Measurements from ENCODE around the gene EPB41. TPM values are rescaled to one million over a fixed set of nuclear protein-coding genes. Genes with fewer than 3 reads are reported as not detected.
A peak's percentile ranks its signal among the peaks of the same experiment; 100 is the strongest.
"Not testable (repeated sequence)": the region's sequence is repeated elsewhere in the genome, so short reads cannot be mapped to it uniquely, and the experiment has no call there.

Gene EPB41
- polyA plus RNA-seq, 2 of the 4 experiments (the other 2 are of a cell fraction), result 4.9 to 12.8 TPM

DNA sequence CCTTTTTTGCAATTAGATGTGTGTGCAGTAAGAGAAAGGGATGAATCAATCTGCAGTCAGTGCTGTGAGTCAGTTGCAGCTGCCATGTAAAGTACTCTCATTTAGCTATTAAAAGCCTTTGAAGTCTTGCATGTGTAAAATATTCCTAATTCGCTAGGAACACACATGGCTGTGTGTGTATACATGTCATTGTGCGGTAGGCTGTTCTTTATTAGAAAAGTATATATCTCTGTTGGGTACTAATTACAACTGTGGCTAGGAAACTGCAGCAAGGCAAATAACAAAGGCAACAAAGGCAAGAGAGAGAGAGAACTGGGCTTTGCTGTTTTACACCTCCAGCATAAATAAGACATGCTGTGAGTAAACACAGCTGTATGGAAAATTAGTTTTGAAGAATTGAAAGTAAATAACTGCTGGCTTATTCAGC lies 41.7 kb downstream of the EPB41 start:
- TF ChIP-seq, protein P1, sequence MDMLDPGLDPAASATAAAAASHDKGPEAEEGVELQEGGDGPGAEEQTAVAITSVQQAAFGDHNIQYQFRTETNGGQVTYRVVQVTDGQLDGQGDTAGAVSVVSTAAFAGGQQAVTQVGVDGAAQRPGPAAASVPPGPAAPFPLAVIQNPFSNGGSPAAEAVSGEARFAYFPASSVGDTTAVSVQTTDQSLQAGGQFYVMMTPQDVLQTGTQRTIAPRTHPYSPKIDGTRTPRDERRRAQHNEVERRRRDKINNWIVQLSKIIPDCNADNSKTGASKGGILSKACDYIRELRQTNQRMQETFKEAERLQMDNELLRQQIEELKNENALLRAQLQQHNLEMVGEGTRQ (IDR thresholded peaks at IDR 0.05), result no peak
- TF ChIP-seq RAD21 (conservative IDR thresholded peaks at IDR 0.05 in 1 of 2, IDR thresholded peaks at IDR 0.05 in 1 of 2) (no peak), HOXB5 (CRISPR knock-in tag; IDR thresholded peaks at IDR 0.05) (no peak), HEYL (CRISPR knock-in tag; IDR thresholded peaks at IDR 0.05) (no peak), RARB (CRISPR knock-in tag; IDR thresholded peaks at IDR 0.05) (no peak), HDAC2 (IDR thresholded peaks at IDR 0.05) (no peak), RNF2 (IDR thresholded peaks at IDR 0.05; ENCODE audit: borderline replicate concordance, low read depth) (no peak), FOSL2 (IDR thresholded peaks at IDR 0.05) (no peak), FOSL2 (CRISPR knock-in tag; IDR thresholded peaks at IDR 0.05) (no peak), CBX2 (IDR thresholded peaks at IDR 0.05; ENCODE audit: borderline replicate concordance, low read depth) (no peak), SREBF2 (IDR thresholded peaks at IDR 0.05) (no peak), TP53 (CRISPR knock-in tag; IDR thresholded peaks at IDR 0.05) (no peak), EHF (CRISPR knock-in tag; IDR thresholded peaks at IDR 0.05) (no peak), GATA3 (IDR thresholded peaks at IDR 0.05; ENCODE audit: borderline replicate concordance) (no peak)
- 94% methylated on average over 2 of the region's 2 CpGs for WGBS (ENCODE audit: missing lambda C conversion rate)
- DNase-seq (ENCODE audit: low read depth in 1 of 2, low spot score in 1 of 2) (no peak), ATAC-seq (no peak), FAIRE-seq (no peak)
- ChIA-PET CTCF (interaction anchor here (2.0 kb wide), 1 partner anchor 78 kb away, joined by 7 read pairs; no protein-coding TSS in a partner anchor), POLR2A (interaction anchor here (0.6 kb wide), 1 partner anchor 308 kb away, joined by 5 read pairs; the partner anchor contains the start of gene RNU11)
- H3K4me1 ChIP-seq, result no peaks in the 10 kb centered on the region
- no peak overlapping the region for H3K4me2 ChIP-seq
- no peaks in the 10 kb centered on the region for H3K9me3 ChIP-seq
- no peak overlapping the region for H3K4me3 ChIP-seq
- H3K27ac ChIP-seq, result no peak overlapping the region

DNA sequence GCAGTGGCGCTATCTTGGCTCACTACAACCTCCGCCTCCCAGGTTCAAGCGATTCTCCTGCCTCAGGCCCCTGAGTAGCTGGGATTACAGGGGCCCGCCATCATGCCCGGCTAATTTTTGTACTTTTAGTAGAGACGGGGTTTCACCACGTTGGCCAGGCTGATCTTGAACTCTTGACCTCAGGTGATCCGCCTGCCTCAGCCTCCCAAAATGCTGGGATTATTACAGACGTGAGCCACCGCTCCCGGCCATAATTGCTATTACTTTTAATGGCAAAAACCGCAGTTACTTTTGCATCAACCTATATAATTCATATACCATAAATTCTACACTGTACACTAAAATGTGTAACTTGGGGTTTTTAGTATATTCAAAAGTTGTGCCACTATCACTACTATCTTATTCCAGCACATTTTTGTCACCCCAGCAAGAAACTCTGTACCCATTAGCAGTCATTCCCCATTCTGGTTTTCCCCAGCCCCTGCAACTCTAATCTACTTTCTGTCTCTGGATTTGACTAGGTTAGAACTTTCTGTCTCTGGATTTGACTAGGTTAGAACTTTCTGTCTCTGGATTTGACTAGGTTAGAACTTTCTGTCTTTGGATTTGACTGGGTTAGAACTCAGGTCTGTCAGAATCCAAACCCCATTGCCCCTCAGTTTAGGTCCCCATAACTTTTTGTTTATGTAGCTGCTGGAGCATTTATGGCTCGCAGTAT lies 47.9 kb downstream of the EPB41 start:
- POLR2A ChIA-PET, result not testable (repeated sequence)

DNA sequence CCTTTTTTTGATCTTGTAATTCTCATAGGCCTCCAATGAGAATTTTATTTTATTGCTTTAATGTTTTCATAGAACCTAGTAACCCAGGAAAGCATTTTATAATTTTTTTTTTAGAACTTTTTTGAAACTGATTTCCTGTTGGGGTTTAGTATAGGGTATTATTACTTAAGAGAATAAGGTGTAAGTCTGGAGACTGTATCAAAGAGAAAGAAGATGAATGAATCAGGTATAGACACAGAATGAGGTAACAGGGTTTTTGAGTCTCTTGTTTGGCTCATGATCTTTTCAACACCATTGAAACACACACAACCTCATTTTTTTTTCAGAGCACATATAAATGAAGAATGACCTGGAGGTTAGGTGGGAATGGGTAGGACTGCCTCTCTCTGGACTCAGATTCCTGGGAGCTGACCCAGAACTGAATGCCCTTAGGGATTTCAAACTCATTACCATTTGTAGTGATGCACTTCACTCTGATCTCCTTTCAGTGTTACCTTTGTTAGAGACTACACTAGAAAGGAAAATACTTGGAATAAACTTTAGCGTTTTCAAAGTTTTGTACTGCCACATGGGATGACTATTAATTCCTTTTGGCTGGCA lies 51.0 kb downstream of the EPB41 start:
- CTCF ChIA-PET, result no interaction called here
- no peak overlapping the region for H3K27ac ChIP-seq
- POLR2A ChIA-PET, result no interaction called here

More for the DNA sequence above, 47.9 kb downstream of the EPB41 start:
- not testable (repeated sequence) for H3K27ac ChIP-seq; DNase-seq (ENCODE audit: low read depth in 1 of 2, low spot score in 1 of 2); H3K4me2 ChIP-seq; H3K9me3 ChIP-seq; H3K4me3 ChIP-seq; ATAC-seq; FAIRE-seq
- CTCF ChIA-PET, result interaction anchor here (1.6 kb wide), 1 partner anchor 49 kb away, joined by 4 read pairs; the partner anchor contains the start of gene EPB41
- WGBS (ENCODE audit: missing lambda C conversion rate), result 91% methylated on average over 13 of the region's 13 CpGs
- peaks cover 16% of the 10 kb centered on the region for H3K4me1 ChIP-seq

DNA sequence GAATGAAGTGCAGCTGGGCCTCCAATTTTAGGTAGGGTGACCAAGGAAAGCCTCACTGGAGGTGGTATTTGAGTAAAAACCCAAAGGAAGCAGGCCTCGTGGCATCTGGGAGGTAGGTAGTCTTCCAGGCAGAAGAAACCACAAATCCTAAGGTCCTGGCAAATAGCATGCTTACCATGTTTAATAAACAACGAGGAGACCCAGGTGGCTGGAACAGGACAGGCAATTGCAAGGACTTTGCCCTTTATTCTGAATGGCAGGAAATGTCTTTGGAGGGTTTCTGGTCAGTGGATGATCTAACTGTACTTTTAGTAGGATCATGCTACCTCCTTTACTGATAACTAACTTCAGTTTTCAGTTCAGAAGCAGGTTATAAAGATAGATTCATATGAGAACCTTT lies 52.2 kb downstream of the EPB41 start:
- peak in 1 of 2 experiments; percentile 22 for DNase-seq (ENCODE audit: low read depth in 1 of 2, low spot score in 1 of 2)
- ChIA-PET CTCF (interaction anchor here (1.4 kb wide), 1 partner anchor 74 kb away, joined by 3 read pairs; no protein-coding TSS in a partner anchor), POLR2A (no interaction called here)
- Histone ChIP-seq H3K9me3 (no peaks in the 10 kb centered on the region), H3K4me3 (no peak overlapping the region), H3K27ac (peak overlapping the region; percentile 1 to 37; a peak in 2 of 6 replicates), H3K4me2 (peak overlapping the region; percentile 55), H3K4me1 (peaks cover 21% of the 10 kb centered on the region)
- ATAC-seq, result peak in 1 of 2 experiments; percentile 31; a peak in 2 of 6 replicates
- WGBS (ENCODE audit: missing lambda C conversion rate), result 13% methylated on average over 2 of the region's 2 CpGs
- no peak for FAIRE-seq
- TF ChIP-seq, protein P2, sequence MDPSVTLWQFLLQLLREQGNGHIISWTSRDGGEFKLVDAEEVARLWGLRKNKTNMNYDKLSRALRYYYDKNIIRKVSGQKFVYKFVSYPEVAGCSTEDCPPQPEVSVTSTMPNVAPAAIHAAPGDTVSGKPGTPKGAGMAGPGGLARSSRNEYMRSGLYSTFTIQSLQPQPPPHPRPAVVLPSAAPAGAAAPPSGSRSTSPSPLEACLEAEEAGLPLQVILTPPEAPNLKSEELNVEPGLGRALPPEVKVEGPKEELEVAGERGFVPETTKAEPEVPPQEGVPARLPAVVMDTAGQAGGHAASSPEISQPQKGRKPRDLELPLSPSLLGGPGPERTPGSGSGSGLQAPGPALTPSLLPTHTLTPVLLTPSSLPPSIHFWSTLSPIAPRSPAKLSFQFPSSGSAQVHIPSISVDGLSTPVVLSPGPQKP (IDR thresholded peaks at IDR 0.05; ENCODE audit: low read depth, low read length), result no peak
- TF ChIP-seq EHF (CRISPR knock-in tag; IDR thresholded peaks at IDR 0.05) (no peak), HDAC2 (IDR thresholded peaks at IDR 0.05) (no peak), JUN (IDR thresholded peaks at IDR 0.05) (no peak)

More for the DNA sequence above, 51.0 kb downstream of the EPB41 start:
- Histone ChIP-seq H3K4me3 (no peak overlapping the region), H3K4me1 (peaks cover 16% of the 10 kb centered on the region), H3K4me2 (peak overlapping the region; percentile 55), H3K9me3 (no peaks in the 10 kb centered on the region)
- TF ChIP-seq CEBPB (IDR thresholded peaks at IDR 0.05), result no peak
- no peak for TF ChIP-seq GATA3 (IDR thresholded peaks at IDR 0.05; ENCODE audit: borderline replicate concordance)
- TF ChIP-seq CHD2 (IDR thresholded peaks at IDR 0.05; ENCODE audit: low read length, partially characterized antibody), result no peak
- no peak for TF ChIP-seq ZSCAN20 (CRISPR knock-in tag; IDR thresholded peaks at IDR 0.05)
- no peak for TF ChIP-seq MYC (IDR thresholded peaks at IDR 0.05; ENCODE audit: borderline replicate concordance, low read length)
- no peak for TF ChIP-seq POLR2A (IDR thresholded peaks at IDR 0.05; ENCODE audit: low read length)
- TF ChIP-seq TFCP2L1 (CRISPR knock-in tag; IDR thresholded peaks at IDR 0.05), result no peak
- no peak for TF ChIP-seq ZNF302 (CRISPR knock-in tag; IDR thresholded peaks at IDR 0.05)
- 65% methylated on average over 1 of the region's 1 CpG for WGBS (ENCODE audit: missing lambda C conversion rate)
- ATAC-seq, result no peak
- DNase-seq (ENCODE audit: low read depth in 1 of 2, low spot score in 1 of 2), result no peak
- FAIRE-seq, result no peak

All from A549 (cell line).